SK-N-MC (cell line): ENCODE results near the gene CDC14A.

Experiments
- EZH2 ChIP-seq: fragments of 200-600 bp; sonication (generic); IDR thresholded peaks from one replicate; pipeline ENCODE4 v1.6.1; 2017; ENCODE audit warnings: antibody characterized with exemption
- POLR2AphosphoS5 ChIP-seq: IDR thresholded peaks from 2 replicates; pipeline ENCODE4 v1.6.1; 2012; ENCODE audit warnings: mild to moderate bottlenecking, low read depth, low read length, borderline replicate concordance

DNA sequence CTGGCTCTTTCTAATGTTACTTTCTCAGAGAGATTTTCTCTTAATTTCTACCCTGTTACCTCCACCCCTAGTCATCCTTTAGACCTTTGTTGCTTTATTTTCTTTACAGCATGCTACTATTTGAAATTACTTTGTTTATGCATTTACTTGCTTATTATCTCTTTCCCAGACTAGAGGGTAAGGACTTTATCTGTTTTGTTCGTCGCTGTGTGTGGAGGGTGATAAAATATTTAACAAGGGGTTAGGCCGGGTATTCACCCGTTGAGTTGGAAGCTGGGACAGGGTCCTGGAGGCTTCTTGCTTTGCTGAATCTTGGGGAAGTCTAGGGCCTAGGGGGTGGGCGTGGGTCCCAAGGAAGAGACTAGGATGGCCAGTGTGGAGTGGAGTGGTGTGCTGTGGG, 43.6 kb downstream of the CDC14A start:
- TF ChIP-seq POLR2AphosphoS5 (no peak), EZH2 (no peak)
